IMR-90 (cell line): ENCODE data around the gene LAMB1. TPM values are rescaled to one million over a fixed set of nuclear protein-coding genes. Genes with fewer than 3 reads are reported as not detected.

ENCODE experiments used
- ATAC-seq: fragments of 200-7000 bp; cut with Tn5 transposase; 2 replicates; pipeline ENCODE4 v1.9.1; 2020; ENCODE audit warnings: low read depth, mild to moderate bottlenecking, moderate library complexity
- BruUV-seq: library from RNA; stranded (reverse); fragments of 400-500 nt; replicated peaks from 2 replicates; lab custom pipeline; 2021; lab: Mats Ljungman, UMichigan
- CTCF ChIA-PET: fragments of 300-600 bp; formaldehyde crosslinking; extraction: SDS; loops from one replicate; lab custom pipeline; 2021; ENCODE audit warnings: antibody characterized with exemption; lab: Yijun Ruan, JAX
- POLR2A ChIA-PET: fragments of 300-600 bp; sonication (Branson Sonifier 250); formaldehyde crosslinking; loops from one replicate; lab custom pipeline; 2022; ENCODE audit warnings: antibody characterized with exemption; ENCODE audit not compliant: unreplicated experiment; lab: Charles Lee
- DNase-seq: peaks from one replicate; pipeline ENCODE4 v3.0.0; 2013
- H2AFZ ChIP-seq: replicated peaks from 2 replicates; pipeline ENCODE3; 2013; ENCODE audit warnings: low read length, mild to moderate bottlenecking; ENCODE audit not compliant: poor library complexity
- H2AK5ac ChIP-seq: 2 replicates; pipeline ENCODE4 v1.6.1; 2013; ENCODE audit warnings: low read depth, low read length, inconsistent platforms
- H2AK9ac ChIP-seq: replicated peaks from 2 replicates; pipeline ENCODE3; 2013; ENCODE audit warnings: mild to moderate bottlenecking, low read depth, low read length, moderate library complexity; ENCODE audit not compliant: poor library complexity
- H2BK120ac ChIP-seq: 2 replicates; pipeline ENCODE4 v1.6.1; 2013; ENCODE audit warnings: low read depth, low read length, inconsistent platforms
- H2BK15ac ChIP-seq: 3 replicates; pipeline ENCODE4 v1.6.1; 2013; ENCODE audit warnings: low read depth, low read length, inconsistent platforms
- H2BK20ac ChIP-seq: 2 replicates; pipeline ENCODE4 v1.6.1; 2013; ENCODE audit warnings: low read depth, mild to moderate bottlenecking, inconsistent platforms, low read length, moderate library complexity
- H2BK5ac ChIP-seq: 2 replicates; pipeline ENCODE4 v1.6.1; 2013; ENCODE audit warnings: mild to moderate bottlenecking, low read depth, low read length, inconsistent platforms; ENCODE audit not compliant: poor library complexity, severe bottlenecking
- H3K14ac ChIP-seq: replicated peaks from 2 replicates; pipeline ENCODE4 v1.6.1; 2013; ENCODE audit warnings: low read depth, low read length, inconsistent platforms
- H3K18ac ChIP-seq: 2 replicates; pipeline ENCODE4 v1.6.1; 2013; ENCODE audit warnings: low read depth, low read length, control low read depth
- H3K23ac ChIP-seq: 2 replicates; pipeline ENCODE4 v1.6.1; 2013; ENCODE audit warnings: low read depth, low read length, inconsistent platforms
- H3K27ac ChIP-seq: 2 replicates; pipeline ENCODE4 v1.5.1; 2013; ENCODE audit warnings: mild to moderate bottlenecking, control low read depth, low read length; ENCODE audit not compliant: insufficient read depth
- H3K27me3 ChIP-seq: 2 replicates; pipeline ENCODE4 v1.6.1; 2013; ENCODE audit warnings: low read length; ENCODE audit not compliant: control insufficient read depth, insufficient read depth
- H3K36me3 ChIP-seq: 2 replicates; pipeline ENCODE4 v1.6.1; 2013; ENCODE audit warnings: low read length, mixed read lengths; ENCODE audit not compliant: control insufficient read depth, insufficient read depth
- H3K4ac ChIP-seq: 2 replicates; pipeline ENCODE4 v1.6.1; 2013; ENCODE audit warnings: low read depth, low read length, inconsistent platforms
- H3K4me1 ChIP-seq: 2 replicates; pipeline ENCODE4 v1.6.1; 2013; ENCODE audit warnings: low read length, mixed read lengths; ENCODE audit not compliant: control insufficient read depth, insufficient read depth
- H3K4me2 ChIP-seq: 2 replicates; pipeline ENCODE4 v1.6.1; 2013; ENCODE audit warnings: low read depth, mild to moderate bottlenecking, control low read depth, low read length, moderate library complexity
- H3K4me3 ChIP-seq: 2 replicates; pipeline ENCODE4 v1.5.1; 2013; ENCODE audit warnings: low read depth, mild to moderate bottlenecking, control low read depth, low read length, moderate library complexity; ENCODE audit not compliant: insufficient read depth
- H3K56ac ChIP-seq: 2 replicates; pipeline ENCODE4 v1.6.1; 2013; ENCODE audit warnings: low read length, inconsistent platforms; ENCODE audit not compliant: insufficient read depth; ENCODE audit errors: extremely low read depth
- H3K79me1 ChIP-seq, 2 experiments: 2 replicates each; pipeline ENCODE4 v1.6.1; 2013; ENCODE audit warnings: low read length in 2 of 2, inconsistent platforms in 1 of 2, low read depth in 1 of 2
- H3K9ac ChIP-seq: 2 replicates; pipeline ENCODE4 v1.6.1; 2013; ENCODE audit warnings: low read depth, low read length, control low read depth
- H3K9me1 ChIP-seq: 2 replicates; pipeline ENCODE4 v1.6.1; 2013; ENCODE audit warnings: low read length, inconsistent platforms; ENCODE audit not compliant: insufficient read depth
- H3K9me3 ChIP-seq: 2 replicates; pipeline ENCODE4 v1.6.1; 2013; ENCODE audit warnings: low read length; ENCODE audit not compliant: control insufficient read depth, insufficient read depth
- H4K20me1 ChIP-seq: 2 replicates; pipeline ENCODE4 v1.6.1; 2013; ENCODE audit warnings: low read length, inconsistent platforms; ENCODE audit not compliant: insufficient read depth
- H4K5ac ChIP-seq: 2 replicates; pipeline ENCODE4 v1.6.1; 2013; ENCODE audit warnings: mild to moderate bottlenecking, low read depth, low read length, control low read depth
- H4K8ac ChIP-seq, 2 experiments: 2 replicates each; pipeline ENCODE4 v1.6.1; 2013; ENCODE audit warnings: low read depth in 2 of 2, low read length in 2 of 2, control low read depth in 1 of 2, inconsistent platforms in 1 of 2
- H4K91ac ChIP-seq: 2 replicates; pipeline ENCODE4 v1.6.1; 2013; ENCODE audit warnings: low read depth, low read length, inconsistent platforms; ENCODE audit not compliant: insufficient read depth
- CEBPB ChIP-seq: IDR thresholded peaks from 2 replicates; pipeline ENCODE4 v1.6.1; 2012; ENCODE audit warnings: low read depth, low read length, improper control_type of control experiment
- CHD1 ChIP-seq: IDR thresholded peaks from 2 replicates; pipeline ENCODE4 v1.6.1; 2012; ENCODE audit warnings: low read depth, low read length, improper control_type of control experiment
- FOS ChIP-seq: fragments of 150-350 bp; IDR thresholded peaks from 2 replicates; pipeline ENCODE4 v1.6.1; 2016; ENCODE audit warnings: low read depth, low read length
- MAFK ChIP-seq: IDR thresholded peaks from 2 replicates; pipeline ENCODE4 v1.6.1; 2012; ENCODE audit warnings: low read depth, low read length, improper control_type of control experiment
- NFE2L2 ChIP-seq: fragments of 150-350 bp; IDR thresholded peaks from 2 replicates; pipeline ENCODE4 v1.6.1; 2016; ENCODE audit warnings: low read depth, mild to moderate bottlenecking, low read length
- RAD21 ChIP-seq: IDR thresholded peaks from 2 replicates; pipeline ENCODE4 v1.6.1; 2012; ENCODE audit warnings: low read length, improper control_type of control experiment
- SMC3 ChIP-seq: fragments of 150-350 bp; IDR thresholded peaks from 2 replicates; pipeline ENCODE4 v1.6.1; 2016; ENCODE audit warnings: low read depth, mild to moderate bottlenecking, antibody characterized with exemption, low read length, moderate library complexity
- WGBS, 2 experiments: methylation state at CpG; one replicate each; pipeline versions ENCODE4 v1.1.5 to v1.1.7; 2013; ENCODE audit warnings: missing lambda C conversion rate in 2 of 2; ENCODE audit not compliant: insufficient read length in 1 of 2; ENCODE audit errors: extremely low coverage in 2 of 2; 5-methylcytosine and 5-hydroxymethylcytosine counted together
- dilution Hi-C: fragments of 300-500 bp; cut with HindIII; formaldehyde crosslinking; loops from one replicate; pipeline ENCODE4 v1.14.3; 2018; ENCODE audit warnings: low sequenced_read_pairs; ENCODE audit not compliant: unreplicated experiment
- in situ Hi-C: fragments of 300-500 bp; cut with MboI; formaldehyde crosslinking; loops from 3 replicates; pipeline ENCODE4 v1.14.3; 2019; ENCODE audit warnings: low sequenced_read_pairs, inconsistent platforms, mixed read lengths
- intact Hi-C: fragments of 100-400 bp; cut with micrococcal nuclease; formaldehyde crosslinking; loops from 2 replicates; pipeline ENCODE4 v1.10.0; 2022
- polyA plus RNA-seq, 3 experiments: library from polyadenylated mRNA; depleted of rRNA; stranded (reverse); fragments of >200 nt; gene quantifications; 2 replicates each; pipeline ENCODE4 v1.2.3, GENCODE V29; 2012; ENCODE audit warnings: low replicate concordance in 1 of 3
- total RNA-seq: library from RNA; depleted of rRNA; stranded (reverse); fragments of >200 nt; gene quantifications from 2 replicates; pipeline ENCODE4 v1.2.3, GENCODE V29; 2012
- TF ChIP-seq, protein P1 (sequence below): fragments of 150-350 bp; IDR thresholded peaks from 2 replicates; pipeline ENCODE4 v1.6.1; 2017; ENCODE audit warnings: mild to moderate bottlenecking, antibody characterized with exemption, low read length, low read depth

LAMB1 gene
- total and polyA plus RNA-seq, 2 of the 4 experiments (the other 2 are of a cell fraction) = 114 to 117 TPM

DNA sequence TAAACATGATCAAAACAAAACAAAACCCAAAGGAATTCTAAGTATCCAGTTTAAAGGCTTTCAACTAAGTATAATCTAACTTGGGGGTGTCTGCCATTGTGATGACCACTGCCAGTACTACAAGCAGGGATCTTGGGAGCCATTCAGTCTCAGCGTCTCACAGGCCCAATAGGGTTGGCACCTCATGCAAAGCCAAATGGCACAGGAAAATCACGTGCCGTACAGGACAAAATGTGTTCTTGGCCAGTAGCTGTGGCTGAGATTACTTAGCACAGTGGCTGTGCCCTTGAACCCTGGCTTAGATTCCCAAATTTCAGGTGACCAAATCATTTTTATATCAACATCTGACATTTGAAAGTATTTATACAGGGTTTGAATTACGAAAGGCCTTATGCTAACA is 62.0 kb downstream of the LAMB1 start:
- Histone ChIP-seq H3K4me3 (no peak overlapping the region), H3K14ac (no peak overlapping the region), H3K18ac (no peak overlapping the region), H3K9me3 (no peaks in the 10 kb centered on the region), H2BK20ac (no peak overlapping the region), H4K20me1 (peaks cover 16% of the 10 kb centered on the region), H3K27me3 (no peaks in the 10 kb centered on the region), H4K5ac (no peak overlapping the region), H2AK5ac (no peak overlapping the region), H3K27ac (no peak overlapping the region), H4K91ac (no peak overlapping the region), H3K23ac (no peak overlapping the region), H2BK15ac (no peak overlapping the region), H3K56ac (no peak overlapping the region), H3K4me2 (no peak overlapping the region), H3K36me3 (peaks cover 54% of the 10 kb centered on the region), H4K8ac (no peak overlapping the region), H3K9me1 (peaks cover 34% of the 10 kb centered on the region), H3K4ac (no peak overlapping the region), H3K4me1 (peaks cover 19% of the 10 kb centered on the region), H2AFZ (no peak overlapping the region), H2AK9ac (no peak overlapping the region), H2BK5ac (no peak overlapping the region), H2BK120ac (no peak overlapping the region), H3K9ac (no peak overlapping the region), H3K79me1 (peaks cover 12 to 49% of the 10 kb centered on the region in 2 experiments; a peak in 3 of 4 replicates)
- DNase-seq (no peak), ATAC-seq (no peak)
- in situ Hi-C loops = no loop called here
- TF ChIP-seq NFE2L2 = no peak
- no peak for TF ChIP-seq RAD21
- TF ChIP-seq FOS = no peak
- no peak for TF ChIP-seq SMC3
- TF ChIP-seq MAFK = no peak
- TF ChIP-seq, protein P1, sequence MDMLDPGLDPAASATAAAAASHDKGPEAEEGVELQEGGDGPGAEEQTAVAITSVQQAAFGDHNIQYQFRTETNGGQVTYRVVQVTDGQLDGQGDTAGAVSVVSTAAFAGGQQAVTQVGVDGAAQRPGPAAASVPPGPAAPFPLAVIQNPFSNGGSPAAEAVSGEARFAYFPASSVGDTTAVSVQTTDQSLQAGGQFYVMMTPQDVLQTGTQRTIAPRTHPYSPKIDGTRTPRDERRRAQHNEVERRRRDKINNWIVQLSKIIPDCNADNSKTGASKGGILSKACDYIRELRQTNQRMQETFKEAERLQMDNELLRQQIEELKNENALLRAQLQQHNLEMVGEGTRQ = no peak
- TF ChIP-seq CEBPB = no peak
- no peak for TF ChIP-seq CHD1
- POLR2A ChIA-PET = no interaction called here
- no TSS peak for BruUV-seq
- intact Hi-C loops = no loop called here
- WGBS, 2 experiments = 100% methylated on average over 3 of the region's 4 CpGs; no CpG with 5 or more reads in 1 of the 2 experiments
- dilution Hi-C loops = no loop called here
- CTCF ChIA-PET = no interaction called here
